Measurements from ENCODE around the gene DLGAP3. TPM values are rescaled to one million over a fixed set of nuclear protein-coding genes. Genes with fewer than 3 reads are reported as not detected.

DLGAP3 gene
- total and polyA plus RNA-seq, 2 of the 13 experiments (the other 11 are each of a cell fraction or from before 2014, with no cell fraction given), result 0.03 to 0.04 TPM

- TF ChIP-seq ZNF274 (CRISPR knock-in tag; IDR thresholded peaks at IDR 0.05), result no peak
These were observed 79.1 kb downstream of the DLGAP3 start (continued) for GRCh38 chr1:34850382-34850781.

DNA sequence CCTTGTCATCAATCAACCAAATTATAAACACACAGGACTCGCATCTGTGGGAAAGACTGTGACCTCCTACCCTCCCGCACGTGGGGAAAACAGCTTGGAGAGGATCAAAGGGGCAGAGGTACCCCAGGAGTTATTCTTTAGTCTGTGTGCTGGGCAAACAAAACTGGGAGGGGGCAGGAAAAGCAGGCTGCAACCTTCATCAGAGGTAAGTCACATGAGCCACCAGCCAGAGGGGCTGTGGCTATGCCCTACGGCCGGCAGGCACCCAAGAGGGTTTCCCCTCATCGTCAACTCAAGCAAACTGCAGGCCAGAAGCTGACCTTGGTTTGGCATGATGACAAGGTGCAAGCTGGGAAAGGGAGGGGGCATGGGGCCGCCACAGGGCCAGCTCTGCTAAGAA, 82.4 kb downstream of the DLGAP3 start:
- CTCF ChIA-PET (ENCODE audit: low intra/inter-chr PET ratio, low total read pairs), result no interaction called here
- DNase-seq (ENCODE audit: low spot score), result peak; percentile 88
- no peaks in the 10 kb centered on the region for H3K79me2 ChIP-seq (ENCODE audit: insufficient read depth, low read length)
- WGBS (ENCODE audit: low lambda C conversion rate), result 7% methylated on average over 3 of the region's 7 CpGs
- H3K27ac ChIP-seq (ENCODE audit: extremely low read length, insufficient read depth, low read length), result no peak overlapping the region
- no peaks in the 10 kb centered on the region for H3K27me3 ChIP-seq (ENCODE audit: control insufficient read depth in 1 of 2, insufficient read depth in 2 of 2, low read length in 2 of 2)
- no peak overlapping the region for H3K4me3 ChIP-seq (replicated peaks in 1 of 3; ENCODE audit: insufficient read depth in 1 of 3, low read depth in 2 of 3, low read length in 3 of 3)
- peak overlapping the region; percentile 48 for H3K4me2 ChIP-seq (ENCODE audit: low read depth, low read length)
- H3K36me3 ChIP-seq (replicated peaks in 1 of 2; ENCODE audit: control insufficient read depth in 1 of 2, insufficient read depth in 2 of 2, low read length in 2 of 2), result peaks cover 0 to 3% of the 10 kb centered on the region in 2 experiments; a peak in 1 of 5 replicates
- peak; percentile 39 for FAIRE-seq
- H3K9ac ChIP-seq (ENCODE audit: insufficient read depth, low read depth, low read length), result no peak overlapping the region
- intact Hi-C loops (cut with micrococcal nuclease; ENCODE audit: unreplicated experiment), result no loop called here
- no peaks in the 10 kb centered on the region for H3K9me3 ChIP-seq (ENCODE audit: low read length)
- in situ Hi-C loops (cut with HindIII; ENCODE audit: extremely low pct_ligation_motif_present, low pct_unique_long_range_greater_than_20kb), result no loop called here
- no peak overlapping the region for H2AFZ ChIP-seq (ENCODE audit: low read length)
- H3K4me1 ChIP-seq (ENCODE audit: insufficient read depth, low read length), result peaks cover 51% of the 10 kb centered on the region
- no TSS peak for BruUV-seq (replicated peaks)
- H4K20me1 ChIP-seq (ENCODE audit: insufficient read depth, low read length), result no peaks in the 10 kb centered on the region; the same call in 1 of the 2 replicates
- ATAC-seq, result peak; percentile 65
- POLR2A ChIA-PET, result interaction anchor here (0.9 to 1.5 kb wide), 3 partner anchors 12 to 21 kb away, joined by 3 to 10 read pairs (median 5); partner anchors contain the start of gene SMIM12
- peak; percentile 71 for TF ChIP-seq TCF7 (IDR thresholded peaks at IDR 0.05; ENCODE audit: low read depth)
- TF ChIP-seq RERE (CRISPR knock-in tag; IDR thresholded peaks at IDR 0.05; ENCODE audit: low read depth), result no peak
- TF ChIP-seq SKIL (CRISPR knock-in tag; IDR thresholded peaks at IDR 0.05; ENCODE audit: borderline replicate concordance), result no peak
- TF ChIP-seq PITX1 (CRISPR knock-in tag; IDR thresholded peaks at IDR 0.05), result peak; percentile 56; the same call in 1 of the 2 replicates
- TF ChIP-seq ZNF569 (CRISPR knock-in tag; IDR thresholded peaks at IDR 0.05; ENCODE audit: borderline replicate concordance), result no peak
- TF ChIP-seq PLRG1 (conservative IDR thresholded peaks at IDR 0.05), result no peak
- no peak for TF ChIP-seq ZNF737 (CRISPR knock-in tag; IDR thresholded peaks at IDR 0.05; ENCODE audit: borderline replicate concordance)
- no peak for TF ChIP-seq SP140L (CRISPR knock-in tag; IDR thresholded peaks at IDR 0.05; ENCODE audit: borderline replicate concordance)
- TF ChIP-seq ZNF891 (CRISPR knock-in tag; IDR thresholded peaks at IDR 0.05), result 0 out of 2 replicates have a peak, but pooled peaks have one; percentile 45
- no peak for TF ChIP-seq GZF1 (CRISPR knock-in tag; IDR thresholded peaks at IDR 0.05)
- TF ChIP-seq ZNF451 (CRISPR knock-in tag; IDR thresholded peaks at IDR 0.05), result no peak
- peak; percentile 79 for TF ChIP-seq BCL6 (CRISPR knock-in tag; IDR thresholded peaks at IDR 0.05)
- TF ChIP-seq NFRKB (IDR thresholded peaks at IDR 0.05), result no peak
- no peak for TF ChIP-seq MXD4 (CRISPR knock-in tag; IDR thresholded peaks at IDR 0.05)
- peak; percentile 49 for TF ChIP-seq NCOA2 (CRISPR knock-in tag; IDR thresholded peaks at IDR 0.05)
- no peak for TF ChIP-seq FOSL1 (CRISPR knock-in tag; IDR thresholded peaks at IDR 0.05; ENCODE audit: borderline replicate concordance)

Measured in HepG2 (cell line).